GM21786 (cell line): ENCODE results near the gene NEU4.
"Not testable (repeated sequence)": the region's sequence is repeated elsewhere in the genome, so short reads cannot be mapped to it uniquely, and the experiment has no call there.

ENCODE experiments used
- ATAC-seq: cut with Tn5 transposase; IDR thresholded peaks from one replicate; pipeline ENCODE4 v1.9.1; 2021; ENCODE audit not compliant: unreplicated experiment

The NEU4 gene

GRCh38 chr2:241812730-241813643, 4.0 kb downstream of the NEU4 start:
- ATAC-seq: no peak

- no peak for ATAC-seq
Observed at GRCh38 chr2:241813644-241814392, 4.8 kb downstream of the NEU4 start.

- ATAC-seq: no peak
Observed at GRCh38 chr2:241814393-241814642, 5.3 kb downstream of the NEU4 start.

DNA sequence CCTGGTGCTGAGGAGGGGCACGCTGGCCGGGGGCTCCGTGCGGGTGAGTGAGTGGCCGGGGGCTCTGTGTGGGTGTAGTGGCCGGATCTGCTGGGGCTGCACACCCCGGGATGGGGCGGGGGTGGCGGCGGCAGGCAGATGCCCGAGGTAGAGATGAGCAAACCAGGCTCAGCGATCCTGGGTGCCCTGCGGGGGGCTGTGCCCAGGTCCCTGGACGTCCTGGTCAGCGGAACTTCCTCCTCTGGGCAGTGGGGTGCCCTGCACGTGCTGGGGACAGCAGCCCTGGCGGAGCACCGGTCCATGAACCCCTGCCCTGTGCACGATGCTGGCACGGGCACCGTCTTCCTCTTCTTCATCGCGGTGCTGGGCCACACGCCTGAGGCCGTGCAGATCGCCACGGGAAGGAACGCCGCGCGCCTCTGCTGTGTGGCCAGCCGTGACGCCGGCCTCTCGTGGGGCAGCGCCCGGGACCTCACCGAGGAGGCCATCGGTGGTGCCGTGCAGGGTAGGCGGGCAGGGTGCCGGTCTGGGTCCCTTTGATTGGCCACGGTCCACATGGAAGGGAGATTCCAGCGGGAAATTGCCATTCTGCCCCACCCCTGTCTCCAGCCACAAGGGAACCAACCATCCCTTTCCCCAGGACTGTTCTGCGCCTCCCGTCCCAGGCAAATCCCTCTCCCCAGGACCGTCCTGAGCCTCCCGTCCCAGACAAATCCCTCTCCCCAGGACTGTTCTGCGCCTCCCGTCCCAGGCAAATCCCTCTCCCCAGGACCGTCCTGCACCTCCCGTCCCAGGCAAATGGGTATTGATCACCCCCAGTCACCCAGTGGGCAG, 5.9 kb downstream of the NEU4 start:
- no peak for ATAC-seq

DNA sequence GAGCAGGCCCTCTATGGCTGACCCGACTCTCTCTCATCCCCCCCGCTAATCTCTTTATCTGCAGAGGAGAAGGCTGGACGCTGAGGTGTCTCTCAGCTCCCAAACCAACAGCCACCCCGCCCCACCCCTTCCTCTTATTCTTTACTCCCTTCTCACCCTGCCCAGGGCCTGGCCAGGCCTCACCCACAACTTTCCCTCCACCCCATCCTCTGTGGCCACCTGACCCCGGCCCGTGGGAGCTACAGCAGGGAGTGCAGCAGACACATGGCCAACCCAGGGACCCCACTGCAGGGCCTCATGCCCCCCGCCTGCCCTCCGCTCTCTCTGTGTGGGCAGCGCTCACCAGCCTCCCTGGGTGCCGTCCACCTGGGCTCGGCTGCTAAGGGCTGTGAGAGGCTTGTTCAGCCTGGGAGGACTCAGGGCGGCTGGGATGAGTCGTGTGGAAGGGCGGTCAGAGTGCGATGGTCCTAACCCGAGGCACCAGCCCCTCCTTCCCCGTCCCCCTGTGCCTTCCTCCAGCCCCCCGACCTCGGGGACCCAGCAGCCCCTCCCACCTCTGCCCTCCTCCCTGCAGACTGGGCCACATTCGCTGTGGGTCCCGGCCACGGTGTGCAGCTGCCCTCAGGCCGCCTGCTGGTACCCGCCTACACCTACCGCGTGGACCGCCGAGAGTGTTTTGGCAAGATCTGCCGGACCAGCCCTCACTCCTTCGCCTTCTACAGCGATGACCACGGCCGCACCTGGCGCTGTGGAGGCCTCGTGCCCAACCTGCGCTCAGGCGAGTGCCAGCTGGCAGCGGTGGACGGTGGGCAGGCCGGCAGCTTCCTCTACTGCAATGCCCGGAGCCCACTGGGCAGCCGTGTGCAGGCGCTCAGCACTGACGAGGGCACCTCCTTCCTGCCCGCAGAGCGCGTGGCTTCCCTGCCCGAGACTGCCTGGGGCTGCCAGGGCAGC, 6.8 kb downstream of the NEU4 start:
- ATAC-seq: no peak

- ATAC-seq: no peak
Observed at GRCh38 chr2:241816431-241817121, 7.6 kb downstream of the NEU4 start.

DNA sequence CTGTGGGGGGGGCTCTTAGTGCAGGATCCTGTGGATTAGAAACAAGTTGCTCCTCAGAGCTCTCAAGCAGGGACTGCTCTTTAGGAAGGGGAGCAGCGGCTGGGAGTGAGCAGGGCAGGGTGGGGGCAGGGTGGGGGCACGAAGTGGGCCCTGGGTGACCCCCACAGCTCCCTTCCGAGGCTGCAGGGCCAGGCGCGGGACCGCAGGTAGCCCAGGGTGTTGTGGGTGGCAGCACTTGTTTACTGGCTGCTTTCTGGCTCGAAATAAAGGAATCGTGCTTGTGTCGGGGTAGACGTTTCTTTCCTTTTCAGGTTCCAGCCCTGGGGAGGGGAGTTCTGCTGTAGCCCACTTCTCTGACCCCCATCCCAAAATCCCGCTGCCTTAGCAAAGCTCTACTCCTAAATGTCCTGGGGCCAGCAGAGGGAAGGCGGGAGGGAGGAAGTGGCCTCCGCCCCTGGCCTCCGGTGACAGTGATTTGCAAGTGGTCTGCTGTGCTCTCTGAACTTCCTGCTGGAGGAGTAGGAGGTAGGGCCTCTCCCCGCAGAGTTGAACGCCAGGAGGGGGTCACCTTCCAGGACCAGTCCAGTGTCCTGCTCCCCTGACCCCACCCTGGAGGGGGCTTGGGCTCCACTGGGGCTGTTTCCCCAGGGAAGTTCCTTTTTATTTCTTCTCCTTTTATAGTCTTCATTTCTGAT, 8.3 kb downstream of the NEU4 start:
- ATAC-seq: no peak

DNA sequence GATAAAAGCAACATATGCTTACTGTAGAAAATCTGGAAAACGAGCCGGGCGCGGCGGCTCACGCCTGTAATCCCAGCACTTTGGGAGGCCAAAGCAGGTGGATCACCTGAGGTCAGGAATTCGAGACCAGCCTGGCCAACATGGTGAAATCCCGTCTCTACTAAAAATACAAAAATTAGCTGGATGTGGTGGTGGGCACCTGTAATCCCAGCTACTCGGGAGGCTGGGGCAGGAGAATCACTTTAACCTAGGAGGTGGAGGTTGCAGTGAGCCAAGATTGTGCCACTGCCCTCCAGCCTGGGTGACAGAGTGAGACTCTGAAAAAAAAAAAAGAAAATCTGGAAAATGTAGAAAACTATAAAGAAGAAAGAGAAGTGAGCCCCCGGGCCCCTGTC, 8.8 kb downstream of the NEU4 start:
- not testable (repeated sequence) for ATAC-seq

DNA sequence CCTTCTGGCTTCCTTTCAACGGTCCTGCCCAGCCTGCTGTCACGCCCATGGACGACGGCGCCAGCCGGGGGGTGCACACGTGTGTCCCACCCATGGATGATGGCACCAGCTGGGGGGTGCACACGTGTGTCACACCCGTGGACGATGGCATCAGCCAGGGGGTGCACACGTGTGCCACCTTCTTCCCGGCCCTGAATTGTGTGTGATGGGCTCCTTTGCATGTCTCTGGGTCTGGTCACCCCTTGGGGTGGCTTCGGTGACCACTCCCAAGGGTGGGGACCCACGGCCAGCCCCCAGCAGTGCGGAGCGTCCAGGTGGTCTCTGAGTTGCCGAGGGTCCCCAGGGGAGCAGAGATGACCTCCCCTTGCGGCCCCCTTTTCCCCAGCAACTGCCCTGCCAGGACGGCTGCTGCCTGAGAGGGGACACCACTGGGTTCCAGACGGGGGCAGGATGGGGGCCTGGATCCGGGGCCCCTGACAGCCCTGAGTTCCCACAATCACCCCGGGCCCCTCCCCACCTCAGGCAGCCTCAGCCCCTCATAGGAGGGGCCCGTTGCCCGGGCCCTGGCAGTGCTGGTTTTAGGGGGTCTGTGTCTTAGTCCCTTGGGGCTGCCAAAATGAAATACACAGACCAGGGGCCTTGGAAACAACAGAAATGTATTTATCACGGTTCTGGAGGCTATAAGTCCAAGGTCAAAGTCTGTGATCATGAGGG, 9.4 kb downstream of the NEU4 start:
- no peak for ATAC-seq

GRCh38 chr2:241818943-241819270, 9.9 kb downstream of the NEU4 start:
- no peak for ATAC-seq

DNA sequence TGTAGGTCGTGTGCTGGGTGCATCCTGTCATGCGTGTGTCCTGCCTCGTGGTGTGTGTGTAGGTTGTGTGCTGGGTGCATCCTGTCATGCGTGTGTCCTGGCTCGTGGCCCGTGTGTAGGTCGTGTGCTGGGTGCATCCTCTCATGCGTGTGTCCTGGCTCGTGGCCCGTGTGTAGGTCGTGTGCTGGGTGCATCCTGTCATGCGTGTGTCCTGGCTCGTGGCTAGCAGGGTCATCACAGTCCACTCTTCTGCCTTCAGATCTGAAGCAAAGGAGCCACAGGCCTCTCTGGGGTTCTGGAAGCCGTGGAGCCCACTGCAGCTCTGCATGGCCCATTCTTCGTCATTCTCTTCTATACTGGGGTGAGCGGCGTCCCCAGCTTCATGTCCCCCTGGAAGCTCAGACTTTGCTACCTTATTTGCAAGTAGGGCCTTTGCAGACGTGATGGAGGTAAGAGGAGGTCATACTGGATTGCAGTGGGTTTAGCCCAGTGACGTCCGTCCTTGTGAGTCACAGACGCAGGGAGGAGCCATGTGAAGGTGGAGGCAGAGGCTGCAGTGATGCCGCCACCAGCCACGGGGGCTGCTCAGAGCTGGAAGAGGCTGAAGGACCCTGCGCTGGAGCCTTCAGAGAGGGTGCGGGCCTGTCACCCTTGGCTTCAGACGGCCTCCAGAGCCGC, 11.1 kb downstream of the NEU4 start:
- ATAC-seq: not testable (repeated sequence)

DNA sequence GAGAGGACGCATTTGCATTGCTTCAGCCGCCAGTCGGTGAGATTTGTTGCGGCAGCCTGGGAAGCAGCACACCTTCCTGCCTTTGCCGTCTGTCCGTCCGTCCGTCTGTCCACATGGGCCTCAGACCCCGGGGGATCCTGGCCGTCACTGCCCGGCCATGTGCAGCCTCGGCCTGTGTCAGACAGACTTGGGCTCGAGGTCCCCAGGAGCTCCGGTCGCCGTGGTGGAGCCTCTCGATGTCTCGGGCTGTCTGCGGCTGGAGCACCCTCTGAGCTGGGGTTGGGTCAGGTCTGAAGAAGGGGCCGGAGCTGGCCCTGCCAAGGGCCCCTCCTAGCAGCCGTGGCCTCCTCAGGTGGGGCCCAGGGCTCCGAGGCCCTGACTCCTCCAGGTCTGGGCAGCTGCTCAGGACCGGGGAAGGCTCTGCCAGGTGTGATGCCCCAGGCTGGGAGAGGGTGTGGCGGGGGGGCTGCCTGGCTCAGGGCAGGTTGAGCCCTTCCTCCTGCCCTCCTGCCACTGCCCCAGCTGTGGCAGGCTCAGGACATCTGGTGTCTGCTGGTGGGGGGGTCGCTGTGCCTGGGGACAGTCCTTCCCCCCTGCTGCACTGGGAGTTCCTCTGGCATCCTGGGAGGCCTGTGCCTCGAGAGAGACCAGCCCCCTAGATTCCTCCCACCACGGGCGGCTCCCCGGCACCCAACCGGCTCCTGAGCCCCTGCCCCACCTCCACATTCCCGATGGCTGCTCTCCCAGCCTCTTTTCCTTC, 11.8 kb downstream of the NEU4 start:
- no peak for ATAC-seq

- no peak for ATAC-seq
Observed at GRCh38 chr2:241821460-241822263, 12.7 kb downstream of the NEU4 start.

GRCh38 chr2:241822264-241822623, 13.3 kb downstream of the NEU4 start:
- ATAC-seq: no peak

GRCh38 chr2:241823531-241824437, 14.8 kb downstream of the NEU4 start:
- ATAC-seq: not testable (repeated sequence)

GRCh38 chr2:241827394-241827793, 18.4 kb downstream of the NEU4 start:
- ATAC-seq: no peak
